ENCODE results near the gene AMDHD2. TPM values are rescaled to one million over a fixed set of nuclear protein-coding genes. Genes with fewer than 3 reads are reported as not detected.
A peak's percentile ranks its signal among the peaks of the same experiment; 100 is the strongest.
"Not testable (repeated sequence)": the region's sequence is repeated elsewhere in the genome, so short reads cannot be mapped to it uniquely, and the experiment has no call there.

The AMDHD2 gene
- total RNA-seq, 4 donors from 2014 or later, result 20.0 to 33.2 (median 26.4) TPM

GRCh38 chr16:2529961-2530628 lies 9.9 kb downstream of the AMDHD2 start:
- Histone ChIP-seq H3K9me3 (no peaks in the 10 kb centered on the region), H3K36me3 (peaks cover 14 to 52% (median 48%) of the 10 kb centered on the region in 4 donors), H3K27ac (replicated peaks in 1 of 4) (peak overlapping the region in 2 of 4 donors; percentile 95 to 97), H3K4me1 (peaks cover 8 to 32% (median 24%) of the 10 kb centered on the region in 4 donors), H3K4me3 (no peak overlapping the region), H3K27me3 (no peaks in the 10 kb centered on the region)
- TF ChIP-seq EP300 (IDR thresholded peaks at IDR 0.05), result no peak
- TF ChIP-seq POLR2A (IDR thresholded peaks at IDR 0.05; ENCODE audit: low read depth), result no peak
- no peak for TF ChIP-seq CTCF (IDR thresholded peaks at IDR 0.05)
- no peak for TF ChIP-seq POLR2AphosphoS5 (IDR thresholded peaks at IDR 0.05)
- 91% methylated on average over 9 of the region's 15 CpGs for WGBS
- intact Hi-C loops (cut with DNase I), result no loop called here
- DNase-seq (ENCODE audit: extremely low spot score), result no peak

GRCh38 chr16:2530629-2531318 lies 10.6 kb downstream of the AMDHD2 start:
- peak overlapping the region in 2 of 4 donors; percentile 66 to 69 for H3K4me3 ChIP-seq
- 72% methylated on average over 4 of the region's 14 CpGs for WGBS
- intact Hi-C loops (cut with DNase I), result no loop called here

GRCh38 chr16:2531371-2531695 lies 11.2 kb downstream of the AMDHD2 start, which contains the start of gene CEMP1:
Gene CEMP1 (minus strand): TSS chr16:2531408. CDS start chr16:2531073, 335 bp downstream.
- Histone ChIP-seq H3K27ac (replicated peaks in 1 of 4) (peak within 1 kb of the TSS; percentile 95 to 98 (median 96)), H3K9me3 (no peaks in the 10 kb centered on the region), H3K27me3 (no peaks in the 10 kb centered on the region), H3K36me3 (peaks cover 14 to 42% (median 36%) of the 10 kb centered on the region in 4 donors), H3K4me3 (peak within 1 kb of the TSS; percentile 66 to 71 (median 70)), H3K4me1 (peaks cover 8 to 34% (median 33%) of the 10 kb centered on the region in 4 donors)
- WGBS, result 16% methylated on average over 11 of the region's 11 CpGs
- intact Hi-C loops (cut with DNase I), result no loop called here
- no peak for DNase-seq (ENCODE audit: extremely low spot score)
- TF ChIP-seq POLR2AphosphoS5 (IDR thresholded peaks at IDR 0.05) (no peak), EP300 (IDR thresholded peaks at IDR 0.05) (no peak)

More at GRCh38 chr16:2530629-2531318, 10.6 kb downstream of the AMDHD2 start:
- H3K27ac ChIP-seq (replicated peaks in 1 of 4), result peak overlapping the region; percentile 95 to 98 (median 96)
- H3K9me3 ChIP-seq, result no peaks in the 10 kb centered on the region
- peaks cover 8 to 32% (median 28%) of the 10 kb centered on the region in 4 donors for H3K4me1 ChIP-seq
- no peak for DNase-seq (ENCODE audit: extremely low spot score)
- TF ChIP-seq POLR2AphosphoS5 (IDR thresholded peaks at IDR 0.05) (no peak), POLR2A (IDR thresholded peaks at IDR 0.05; ENCODE audit: low read depth) (no peak), EP300 (IDR thresholded peaks at IDR 0.05) (no peak), CTCF (IDR thresholded peaks at IDR 0.05) (no peak)
- H3K36me3 ChIP-seq, result peaks cover 14 to 46% (median 41%) of the 10 kb centered on the region in 4 donors
- H3K27me3 ChIP-seq, result no peaks in the 10 kb centered on the region

- under 1% methylated on average over 32 of the region's 84 CpGs for WGBS
- Histone ChIP-seq H3K36me3 (peaks cover 14 to 36% (median 30%) of the 10 kb centered on the region in 4 donors), H3K4me1 (peaks cover 10 to 39% (median 39%) of the 10 kb centered on the region in 4 donors), H3K27me3 (no peaks in the 10 kb centered on the region), H3K9me3 (no peaks in the 10 kb centered on the region), H3K4me3 (peak overlapping the region; percentile 66 to 71 (median 70)), H3K27ac (replicated peaks in 1 of 4) (peak overlapping the region; percentile 95 to 98 (median 96))
- intact Hi-C loops (cut with DNase I), result no loop called here
- DNase-seq (ENCODE audit: extremely low spot score), result peak; percentile 99
- no peak for TF ChIP-seq EP300 (IDR thresholded peaks at IDR 0.05)
- peak; percentile 95 to 98 for TF ChIP-seq POLR2AphosphoS5 (IDR thresholded peaks at IDR 0.05)
Observed at GRCh38 chr16:2531696-2532493, 11.7 kb downstream of the AMDHD2 start.

- no peaks in the 10 kb centered on the region for H3K27me3 ChIP-seq
- TF ChIP-seq EP300 (IDR thresholded peaks at IDR 0.05) (no peak), POLR2AphosphoS5 (IDR thresholded peaks at IDR 0.05) (peak; percentile 17 to 54), POLR2A (IDR thresholded peaks at IDR 0.05; ENCODE audit: low read depth) (no peak), CTCF (IDR thresholded peaks at IDR 0.05) (no peak)
- 3% methylated on average over 32 of the region's 37 CpGs for WGBS
- intact Hi-C loops (cut with DNase I), result no loop called here
- peak overlapping the region; percentile 66 to 71 (median 70) for H3K4me3 ChIP-seq
- no peaks in the 10 kb centered on the region for H3K9me3 ChIP-seq
- H3K36me3 ChIP-seq, result peaks cover 14 to 29% (median 23%) of the 10 kb centered on the region in 4 donors
- no peak for DNase-seq (ENCODE audit: extremely low spot score)
- H3K4me1 ChIP-seq, result peaks cover 14 to 44% (median 43%) of the 10 kb centered on the region in 4 donors
- peak overlapping the region; percentile 95 to 98 (median 96) for H3K27ac ChIP-seq (replicated peaks in 1 of 4)
Observed at GRCh38 chr16:2532494-2533141, 12.4 kb downstream of the AMDHD2 start.

- H3K27me3 ChIP-seq; DNase-seq (ENCODE audit: extremely low spot score); H3K9me3 ChIP-seq; intact Hi-C loops (cut with DNase I): not testable (repeated sequence)
- peak overlapping the region; percentile 66 to 71 (median 70) for H3K4me3 ChIP-seq
- WGBS, result 34% methylated on average over 12 of the region's 16 CpGs
- H3K27ac ChIP-seq (replicated peaks in 1 of 4), result peak overlapping the region; percentile 95 to 98 (median 96)
- H3K36me3 ChIP-seq, result peaks cover 8 to 22% (median 17%) of the 10 kb centered on the region in 4 donors
- peaks cover 14 to 44% (median 43%) of the 10 kb centered on the region in 4 donors for H3K4me1 ChIP-seq
Observed at GRCh38 chr16:2533142-2533755, 13.1 kb downstream of the AMDHD2 start.
